Eye (tissue), 1 donor: ENCODE data around the gene ZFHX3.
A peak's percentile ranks its signal among the peaks of the same experiment; 100 is the strongest.

ENCODE experiments used
- DNase-seq: peaks from one replicate; pipeline ENCODE4 v3.0.0-alpha.2; 2015

Gene ZFHX3

DNA sequence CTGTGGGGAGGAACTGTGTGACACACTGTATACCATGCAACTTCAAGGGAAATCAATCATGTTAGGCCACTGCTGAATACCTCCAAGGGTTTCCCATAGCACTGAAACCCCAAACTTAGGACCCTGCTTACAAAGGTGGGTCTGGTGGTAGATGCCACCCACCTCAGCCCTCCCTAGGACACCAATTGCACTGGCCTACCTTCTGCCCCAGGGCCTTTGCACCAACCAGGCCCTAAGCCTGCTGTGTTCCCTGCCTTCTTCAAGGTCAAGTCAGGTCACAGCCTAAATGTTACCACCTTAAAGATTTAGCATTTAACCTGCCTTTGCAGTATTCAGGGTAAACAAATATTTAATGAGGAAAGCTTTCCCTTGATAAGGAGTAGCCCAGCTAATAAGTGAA is 185.8 kb downstream of the ZFHX3 start:
- no peak for DNase-seq

DNA sequence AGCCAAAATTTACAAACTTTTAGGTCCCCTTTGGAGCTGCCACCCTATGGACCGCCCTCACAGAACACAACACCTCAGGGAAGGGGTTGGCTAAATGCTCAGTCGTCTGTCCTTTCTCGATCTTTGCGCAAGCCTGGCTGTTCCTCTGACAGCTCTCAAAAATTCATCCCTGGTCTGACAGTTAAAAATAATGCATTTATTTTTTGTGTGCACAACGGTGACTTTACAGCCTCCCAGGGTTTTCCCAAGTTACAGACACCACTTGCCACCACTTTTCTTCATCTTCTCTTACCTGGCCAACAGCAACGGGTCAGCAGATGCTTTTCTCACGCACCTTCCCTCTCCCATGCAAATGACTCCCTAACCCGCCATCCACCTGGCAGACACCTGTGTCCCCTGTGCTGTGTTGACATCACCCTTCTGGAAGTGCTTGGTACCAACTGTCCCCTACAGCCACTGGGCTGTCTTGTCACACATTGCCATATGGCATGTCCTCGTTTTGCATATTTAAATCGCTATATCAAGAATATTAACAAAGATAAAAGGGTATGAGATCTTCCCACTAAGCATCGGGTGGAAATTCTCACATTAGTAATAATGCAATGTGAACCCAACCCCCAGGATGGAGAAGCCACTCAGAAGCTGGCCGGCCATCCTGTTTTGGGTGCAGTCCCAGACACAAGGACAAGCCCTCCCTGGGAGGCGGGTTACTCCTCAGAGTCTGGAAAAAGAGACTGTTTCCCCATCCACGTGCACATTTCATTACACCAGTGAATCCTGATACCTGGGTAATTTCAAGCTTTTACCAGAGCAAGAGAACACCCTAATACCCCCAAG is 187.0 kb downstream of the ZFHX3 start:
- DNase-seq = no peak

DNA sequence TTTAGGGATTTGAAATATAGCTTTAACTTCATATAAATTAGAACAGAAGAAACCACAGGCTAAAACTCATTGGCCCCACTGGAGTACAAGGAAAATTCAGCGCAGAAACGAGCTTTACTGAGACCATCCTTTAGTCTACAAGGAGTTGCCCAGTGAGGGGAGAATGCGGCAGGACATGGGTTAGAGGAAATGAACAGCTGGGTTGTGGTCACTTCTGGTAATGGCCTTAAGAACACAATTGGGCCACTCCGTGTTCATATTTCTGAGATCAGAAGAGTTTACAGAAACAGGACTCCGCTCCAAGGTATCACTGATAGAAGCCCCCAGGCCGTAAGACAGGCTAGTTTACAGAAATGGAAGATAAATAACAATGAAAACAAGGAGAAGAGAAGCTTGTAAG is 188.3 kb downstream of the ZFHX3 start:
- DNase-seq = no peak

DNA sequence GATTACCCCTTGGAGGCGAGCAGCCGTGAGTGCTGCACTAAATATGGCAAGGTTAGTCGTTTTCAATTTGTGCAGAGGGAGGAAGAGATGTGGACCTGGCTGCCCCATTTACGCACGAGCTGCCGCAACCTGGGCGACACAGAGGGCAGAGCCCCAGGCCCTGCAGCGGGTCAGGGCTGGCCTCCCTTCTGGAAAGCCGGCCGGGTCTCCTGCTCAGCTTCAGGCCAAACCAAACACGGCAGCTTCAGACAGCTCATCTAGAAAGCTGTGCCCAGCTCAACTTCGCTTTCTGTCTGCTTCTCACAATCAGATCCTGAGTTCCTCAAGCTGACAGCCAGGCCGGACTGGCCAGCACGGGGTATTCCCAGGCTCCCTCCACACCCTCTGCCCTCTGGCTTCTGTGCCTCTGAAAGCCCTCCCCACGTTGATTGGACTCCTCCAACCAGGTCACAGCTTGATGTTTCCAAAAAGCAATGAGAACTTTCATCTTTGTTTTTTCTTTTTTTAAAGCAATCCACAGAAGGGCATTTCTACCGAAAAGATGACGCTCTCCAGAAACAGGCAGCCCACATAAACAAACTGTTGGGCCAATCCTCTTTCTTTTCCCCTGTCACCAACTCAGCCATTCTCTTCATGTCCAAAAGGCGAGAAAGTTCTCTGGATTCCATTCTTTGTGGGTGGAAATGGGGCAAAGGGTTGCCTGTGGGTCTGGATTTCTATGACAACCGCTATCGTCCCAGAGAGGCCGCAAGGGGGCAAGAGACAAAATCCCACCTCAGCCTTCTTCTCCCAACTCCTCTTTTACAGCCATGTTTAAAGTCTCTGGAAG is 189.0 kb downstream of the ZFHX3 start:
- DNase-seq = peak; percentile 81

DNA sequence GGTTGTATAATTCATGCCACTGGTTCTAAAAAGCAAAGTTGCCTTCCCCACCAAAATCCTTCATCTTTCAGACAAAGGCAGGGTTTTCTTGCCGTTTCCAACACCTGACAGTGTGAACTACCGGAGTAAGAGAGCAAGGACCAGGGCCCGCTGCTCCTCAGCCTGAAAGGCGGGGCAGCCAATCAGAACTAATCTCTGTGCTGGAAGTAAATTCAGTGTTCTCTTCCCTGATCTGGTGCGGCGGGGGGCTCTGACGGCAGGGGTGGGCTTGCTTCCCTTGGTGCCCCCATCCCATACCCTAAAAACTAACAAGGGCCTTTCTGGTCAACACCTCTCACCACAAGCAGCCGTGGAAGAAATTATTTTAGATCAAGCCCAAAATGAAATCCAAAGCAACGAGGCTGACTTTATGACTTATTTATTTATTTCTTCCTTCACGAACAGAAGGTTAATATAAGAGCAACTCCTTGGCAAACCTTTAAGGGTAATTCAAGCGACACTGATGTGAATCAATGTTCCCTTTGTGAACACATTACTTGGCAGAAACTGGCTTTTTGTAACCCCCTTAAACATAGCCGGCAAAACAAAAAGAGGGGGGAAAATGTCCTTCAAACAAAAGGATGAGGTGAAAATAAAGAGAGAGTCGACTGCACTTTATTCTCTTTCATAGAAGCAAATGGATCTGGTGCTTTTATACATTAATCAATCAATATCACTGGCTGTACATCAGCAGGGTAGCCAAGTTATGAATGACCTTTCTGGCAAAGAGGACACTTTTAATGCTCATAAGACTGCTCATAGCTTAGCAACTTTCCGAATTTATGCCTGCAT is 189.9 kb downstream of the ZFHX3 start:
- DNase-seq = peak; percentile 81

DNA sequence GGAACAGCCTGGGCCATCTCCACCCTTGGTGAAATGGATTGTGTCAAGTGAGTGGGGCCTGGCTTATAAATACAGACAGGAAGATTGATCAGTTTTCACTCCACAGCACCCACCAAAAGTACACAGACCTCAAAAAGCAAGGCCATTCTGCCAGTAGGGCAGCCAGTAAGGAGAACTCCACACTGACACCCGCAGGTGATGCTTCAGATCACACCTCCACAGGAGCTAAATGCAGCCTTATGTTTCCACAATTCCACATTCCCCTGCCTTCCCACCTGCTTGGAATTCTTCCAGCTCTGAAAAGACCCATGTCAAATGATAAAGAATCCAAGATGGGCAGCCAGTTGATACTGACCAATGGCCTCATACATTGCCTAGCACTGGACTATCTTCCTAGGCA is 191.1 kb downstream of the ZFHX3 start:
- peak; percentile 51 for DNase-seq

DNA sequence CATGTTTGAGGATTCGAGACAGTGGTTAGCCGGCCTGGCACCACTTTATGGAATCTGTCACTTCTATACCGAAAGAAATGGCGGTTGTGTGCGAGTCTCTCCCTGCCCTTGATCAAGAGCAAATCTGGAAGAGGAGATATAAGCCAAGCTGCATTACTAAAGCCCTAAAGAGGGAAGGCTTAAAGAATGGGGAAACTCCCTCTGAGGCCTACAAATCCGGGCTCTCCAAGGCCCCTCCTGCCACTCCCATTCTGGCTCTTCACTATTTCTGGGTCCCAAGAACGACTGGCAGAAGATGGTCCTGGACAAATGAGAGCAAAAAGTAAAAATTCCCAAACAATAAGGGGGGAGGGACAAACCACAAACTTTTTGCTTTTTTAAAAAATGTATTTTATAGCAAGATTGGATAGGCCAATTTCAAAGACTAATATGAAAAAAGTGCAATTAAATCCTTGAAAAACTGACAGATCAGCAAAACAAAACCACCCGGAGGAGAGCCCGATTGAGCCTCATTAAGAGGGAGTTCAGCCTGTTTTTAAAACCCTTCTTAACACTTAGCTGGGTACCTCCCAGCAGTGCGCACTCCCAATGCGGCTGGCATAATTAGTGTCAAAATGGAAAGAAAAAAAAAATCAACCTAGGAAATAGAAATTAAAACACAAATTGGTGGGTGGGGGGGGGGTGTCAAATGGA is 193.5 kb downstream of the ZFHX3 start:
- DNase-seq = no peak

DNA sequence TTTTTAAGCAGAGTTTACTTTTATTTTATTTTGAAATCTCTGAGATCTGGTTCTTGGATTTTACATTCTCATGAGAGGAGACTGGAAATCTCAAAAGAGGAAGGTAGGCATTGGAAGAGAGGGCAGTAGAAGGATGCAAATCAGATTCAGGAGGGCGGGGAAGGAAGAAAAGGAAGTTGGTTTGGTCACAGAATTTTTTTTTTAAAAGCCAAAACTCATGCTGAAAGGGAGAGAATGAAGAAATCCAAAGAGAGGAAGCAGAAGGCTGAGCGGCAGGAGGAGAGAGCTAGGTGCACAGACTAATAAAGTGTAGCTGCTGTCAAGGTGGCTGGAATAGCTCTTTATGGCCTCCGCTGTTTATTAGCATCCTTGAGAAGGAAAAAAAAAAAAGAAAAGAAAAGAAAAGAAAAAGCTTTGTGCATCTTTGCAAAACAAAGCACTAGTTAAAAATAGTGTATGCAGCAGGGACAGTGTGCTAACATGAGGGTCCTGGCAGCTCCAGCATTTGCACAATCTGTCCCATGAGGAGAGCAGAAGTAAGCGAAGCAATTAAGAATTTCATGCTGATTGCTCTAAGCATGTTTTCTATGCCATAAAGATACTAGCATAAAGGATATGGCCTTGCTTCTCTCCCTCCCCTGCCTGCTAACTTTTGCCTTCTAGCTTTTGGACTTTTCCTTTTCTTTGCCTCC is 194.2 kb downstream of the ZFHX3 start:
- DNase-seq = no peak

DNA sequence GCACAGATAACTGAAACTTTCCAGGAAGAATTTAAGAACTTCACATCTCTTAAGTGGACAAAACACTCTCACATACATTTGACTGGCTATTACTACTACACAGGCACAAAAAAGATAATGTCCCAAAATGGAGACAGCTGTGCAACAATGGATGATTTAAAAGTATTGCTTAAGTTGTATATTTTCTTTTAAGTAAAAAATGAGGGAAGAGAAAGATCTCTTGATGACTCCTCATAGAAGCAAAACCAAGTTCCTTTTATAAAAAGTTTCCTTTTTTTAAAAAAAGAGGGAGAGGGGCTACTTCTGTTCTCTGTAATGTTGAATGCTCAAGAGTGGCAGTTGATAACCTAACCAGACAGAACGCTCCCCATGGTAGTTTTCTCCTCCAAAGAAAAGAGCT is 195.5 kb downstream of the ZFHX3 start:
- DNase-seq = peak; percentile 1

DNA sequence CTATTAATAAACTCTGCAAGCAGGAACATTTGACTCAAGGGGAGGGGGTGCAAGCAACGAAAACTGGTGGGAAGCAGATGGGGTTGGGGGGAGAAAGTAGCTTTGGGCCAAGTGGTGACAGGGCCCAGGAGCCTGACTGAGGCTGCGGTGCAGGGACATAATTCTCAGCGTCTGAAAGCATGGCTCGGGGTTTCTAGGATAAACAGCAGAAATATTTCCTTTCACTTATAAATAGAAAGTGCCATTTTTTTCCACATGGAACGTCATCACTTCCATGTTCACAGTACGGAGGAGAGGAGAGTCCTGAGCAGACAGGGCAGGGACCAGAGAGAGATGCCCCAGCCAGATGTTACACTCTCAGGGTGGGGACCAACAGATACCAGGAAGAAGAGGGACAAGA is 197.1 kb downstream of the ZFHX3 start:
- DNase-seq = peak; percentile 31

DNA sequence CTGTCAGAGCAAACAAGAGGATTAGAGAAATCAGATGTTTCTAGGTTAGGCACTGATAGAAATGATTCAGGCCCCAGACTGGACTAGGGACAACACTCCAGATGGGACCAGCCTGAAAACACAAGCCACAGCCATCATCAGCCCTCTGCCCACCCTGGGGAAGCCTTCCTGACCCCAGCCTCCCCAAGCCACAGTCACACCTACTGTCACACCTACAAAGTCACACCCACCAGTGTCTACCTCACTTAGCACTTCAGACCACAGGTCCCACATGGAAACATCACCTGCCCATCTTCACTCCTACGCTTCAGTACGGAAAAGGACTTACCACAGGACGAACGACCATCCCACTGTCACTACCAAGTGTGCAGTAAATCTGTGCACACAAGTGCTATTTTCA is 197.9 kb downstream of the ZFHX3 start:
- DNase-seq = peak; percentile 3

DNA sequence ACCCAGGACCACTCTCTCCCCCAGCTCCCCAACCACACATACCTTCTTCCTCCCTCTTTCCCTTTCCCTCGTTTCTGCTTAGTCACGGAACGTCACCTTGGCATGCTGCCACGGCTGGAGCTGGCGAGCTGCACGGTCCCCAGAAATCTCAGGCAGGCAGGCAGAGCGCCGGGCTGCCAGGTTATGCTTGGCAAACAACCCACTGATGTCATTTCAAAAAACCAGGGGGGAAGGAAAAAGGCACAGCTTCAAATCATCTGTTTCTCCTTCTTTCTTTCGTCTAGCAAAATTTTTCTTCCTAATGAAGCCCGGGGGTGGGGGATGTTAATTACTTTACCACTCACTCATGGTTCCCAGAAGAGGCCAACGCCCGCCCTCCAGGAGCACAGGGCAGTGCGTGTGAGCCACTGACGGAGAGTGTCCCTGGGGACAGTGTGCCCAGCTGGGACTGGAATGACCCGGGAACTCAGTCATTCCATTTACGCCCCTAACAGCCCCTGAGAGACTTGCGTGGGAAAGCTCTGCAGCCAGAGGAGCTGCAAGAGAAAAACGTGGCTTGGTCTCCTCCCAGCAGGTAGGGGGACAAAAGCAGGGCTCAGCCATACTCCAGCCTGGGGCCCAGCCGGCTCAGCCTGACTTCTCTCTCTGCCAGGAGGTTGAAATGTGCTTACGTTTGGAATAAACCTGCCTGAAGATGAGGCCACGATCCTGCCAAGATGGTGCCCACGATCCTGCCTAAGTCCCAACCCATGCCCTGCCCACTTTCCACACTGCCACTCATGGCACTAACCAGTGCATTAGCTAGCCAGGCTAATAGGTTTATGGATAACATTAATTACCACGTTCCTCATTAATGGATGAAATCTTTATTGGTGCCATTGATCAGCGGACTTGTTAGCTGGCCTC is 198.9 kb downstream of the ZFHX3 start:
- peak; percentile 90 for DNase-seq

DNA sequence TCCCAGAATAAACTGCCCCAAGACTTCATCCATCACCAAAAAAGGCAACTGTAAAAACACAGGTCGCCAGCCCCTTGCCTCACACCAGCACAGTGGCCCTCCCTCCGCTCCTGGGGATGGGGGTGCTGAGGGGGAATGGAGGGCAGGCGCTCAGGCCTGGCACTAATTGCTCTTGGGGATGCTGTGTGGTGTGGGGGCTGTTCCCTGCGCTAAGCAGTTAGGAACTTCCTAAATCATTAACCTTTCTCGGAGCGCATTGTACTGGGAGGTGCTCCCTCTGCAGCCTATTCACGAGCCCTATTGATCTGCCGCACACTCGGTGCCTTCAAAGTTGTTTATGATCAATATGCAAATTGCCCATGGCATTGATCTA is 199.9 kb downstream of the ZFHX3 start:
- DNase-seq = peak; percentile 56

DNA sequence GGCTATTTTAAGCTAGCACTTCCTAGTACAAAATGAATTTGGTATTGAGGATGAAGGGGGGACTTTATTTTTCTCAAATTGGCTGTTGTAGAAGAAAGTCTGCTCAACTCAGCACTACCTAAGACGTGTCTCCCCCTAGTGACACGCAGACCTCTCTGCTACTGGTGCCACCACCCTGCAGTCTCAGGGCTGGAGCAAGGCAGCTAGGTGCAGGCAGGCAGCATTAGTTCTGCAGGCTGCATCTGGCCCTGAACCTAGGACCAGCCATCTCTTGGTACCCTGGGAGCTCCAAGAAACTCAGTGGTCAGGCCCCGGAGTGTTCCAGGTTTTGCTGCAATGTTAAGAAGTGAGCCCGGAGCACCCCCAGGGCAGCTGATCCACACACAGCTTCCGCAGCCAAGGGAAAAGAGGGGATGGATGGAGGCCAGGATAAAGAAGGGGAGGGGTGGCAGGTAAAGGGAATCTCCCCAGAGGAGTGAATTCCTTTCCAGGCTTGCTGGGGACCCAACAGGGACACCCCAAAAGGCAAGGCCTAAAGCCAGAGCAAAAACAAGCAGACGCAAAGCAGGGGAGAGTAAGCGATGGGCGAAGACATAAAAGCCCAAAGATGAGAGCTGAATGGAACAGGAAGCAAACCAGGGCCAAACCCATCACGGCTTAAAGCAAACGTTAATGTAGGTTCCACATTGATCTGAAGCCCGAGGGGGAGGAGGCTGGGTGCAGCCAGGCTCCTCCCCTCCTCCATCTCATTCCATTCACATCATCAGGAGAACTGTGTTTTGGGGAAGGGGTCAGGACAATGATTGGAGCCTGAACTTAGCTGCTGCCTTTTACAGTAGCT is 200.5 kb downstream of the ZFHX3 start:
- DNase-seq = peak; percentile 71

DNA sequence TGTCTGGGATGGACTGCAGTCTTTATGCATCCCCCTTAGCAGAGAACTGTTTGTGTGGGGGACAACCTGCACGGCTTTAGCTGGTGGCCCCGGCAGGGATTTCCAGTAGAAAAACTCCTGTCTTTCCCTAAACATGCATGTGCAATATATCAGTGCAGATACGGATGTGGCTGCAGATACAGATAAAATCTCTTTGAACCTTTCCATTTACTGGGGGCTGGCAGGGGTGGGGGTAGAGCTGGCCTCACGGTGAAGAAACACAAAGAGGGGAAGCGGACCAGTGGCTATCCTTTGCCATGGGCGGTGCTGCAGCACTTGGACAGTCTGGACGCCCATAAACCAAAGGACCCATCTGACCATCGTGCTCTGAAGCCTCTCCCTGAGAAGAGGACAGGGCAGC is 201.3 kb downstream of the ZFHX3 start:
- no peak for DNase-seq

DNA sequence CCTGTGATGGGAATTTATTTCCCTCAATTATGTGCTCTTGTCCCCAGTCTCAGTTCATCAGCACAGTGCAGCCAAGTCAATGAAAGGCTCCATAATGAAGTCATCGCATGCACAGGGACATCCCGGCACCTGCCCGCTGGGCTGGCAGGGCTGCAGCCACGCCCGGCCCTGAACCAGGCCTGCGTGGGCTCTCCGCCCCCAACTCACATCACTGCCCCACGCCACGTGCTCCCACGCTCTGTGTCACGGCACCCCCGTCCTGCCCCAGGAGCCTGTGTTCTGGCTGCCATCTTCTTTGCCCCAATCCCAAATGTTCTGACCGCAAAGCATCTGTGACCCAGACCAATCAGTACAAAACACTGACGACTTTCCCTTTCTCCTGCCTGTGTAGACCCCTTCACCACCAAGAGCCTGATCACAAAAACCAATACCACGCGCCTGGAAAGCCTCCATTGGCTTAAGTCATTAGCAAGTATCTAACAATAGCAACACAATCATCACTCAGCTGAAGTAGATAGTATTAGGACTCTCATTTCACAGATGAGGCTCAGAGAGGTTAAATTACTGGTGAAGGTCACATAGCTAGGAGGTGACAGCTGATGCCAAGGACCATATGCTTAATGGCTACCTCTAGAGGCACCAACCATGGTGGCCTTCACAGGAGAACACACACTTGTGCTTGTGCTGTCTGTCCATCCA is 202.5 kb downstream of the ZFHX3 start:
- no peak for DNase-seq

DNA sequence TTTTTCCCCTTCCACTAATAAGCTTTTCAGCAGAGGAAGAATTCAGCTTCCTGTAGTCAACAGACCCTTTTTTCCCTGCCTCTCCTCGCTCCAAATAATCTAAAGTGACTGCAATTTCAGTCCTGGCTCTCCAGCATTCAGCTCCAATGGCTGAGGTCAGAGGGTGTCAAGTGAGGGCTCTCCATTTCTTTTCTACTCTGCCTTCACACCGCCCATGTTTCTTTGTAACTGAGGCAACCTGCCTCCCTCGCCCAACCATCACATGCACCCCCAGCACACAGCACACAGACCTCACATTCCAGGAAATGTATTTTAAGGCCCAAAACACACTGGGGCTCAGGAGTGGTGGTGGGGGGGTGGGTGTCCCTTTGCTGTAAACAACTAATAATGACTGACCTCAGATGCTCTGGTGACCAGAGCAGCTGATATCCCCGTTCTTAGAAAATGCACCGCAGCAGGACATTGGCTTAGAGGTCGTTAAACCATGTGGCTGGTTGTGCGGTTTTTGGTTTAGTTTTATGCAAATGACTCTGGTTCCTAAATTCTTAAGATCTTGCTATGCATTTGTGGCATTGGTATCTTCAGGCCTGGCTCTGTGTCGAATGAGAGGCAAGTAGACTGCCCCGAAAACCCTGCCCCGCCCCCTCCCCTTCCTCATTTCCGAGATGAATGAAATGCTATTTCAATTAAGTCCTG is 203.6 kb downstream of the ZFHX3 start:
- peak; percentile 68 for DNase-seq

DNA sequence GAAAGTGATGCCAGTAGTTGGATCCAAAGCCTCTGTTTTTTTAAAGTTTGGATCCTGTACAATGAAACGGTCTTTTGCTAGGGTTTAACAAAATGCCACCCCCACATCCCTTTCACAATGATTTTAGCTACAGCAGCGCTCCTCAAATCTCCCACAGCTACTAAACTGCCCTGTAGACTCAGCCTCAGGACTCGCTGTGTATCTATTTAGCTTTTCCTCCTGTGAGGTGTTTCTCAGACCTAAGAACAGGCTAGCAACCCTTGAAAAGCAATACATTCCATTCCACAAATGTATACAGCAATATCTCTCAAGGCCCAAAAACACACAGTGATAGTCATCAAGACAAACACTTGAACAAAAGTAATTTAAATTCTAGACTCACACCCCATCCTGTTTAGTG is 206.4 kb downstream of the ZFHX3 start:
- DNase-seq = no peak
